OCI-LY7 (cell line): ENCODE measurements around the gene SPOCK1.

ENCODE experiments used
- CTCF ChIP-seq: fragments of 200-600 bp; sonication (generic); conservative IDR thresholded peaks from 2 replicates; pipeline ENCODE4 v1.5.1; 2014; ENCODE audit warnings: mild to moderate bottlenecking, antibody characterized with exemption, low read length, moderate library complexity, mixed read lengths
- EZH2phosphoT487 ChIP-seq: fragments of 200-600 bp; sonication (generic); IDR thresholded peaks from 2 replicates; pipeline ENCODE4 v1.6.1; 2018; ENCODE audit warnings: low read depth, borderline replicate concordance, mild to moderate bottlenecking, mixed run types, antibody characterized with exemption, low read length, moderate library complexity, mixed read lengths

- no peak for TF ChIP-seq EZH2phosphoT487
- no peak for TF ChIP-seq CTCF
Observed at GRCh38 chr5:137361280-137361679, 137.8 kb downstream of the SPOCK1 start.
